SIG-M5 (cell line): ENCODE measurements around the gene GAREM1.

Experiments
- DNase-seq: peaks from one replicate; lab custom pipeline; 2025; lab: John Stamatoyannopoulos, UW

GAREM1 gene

DNA sequence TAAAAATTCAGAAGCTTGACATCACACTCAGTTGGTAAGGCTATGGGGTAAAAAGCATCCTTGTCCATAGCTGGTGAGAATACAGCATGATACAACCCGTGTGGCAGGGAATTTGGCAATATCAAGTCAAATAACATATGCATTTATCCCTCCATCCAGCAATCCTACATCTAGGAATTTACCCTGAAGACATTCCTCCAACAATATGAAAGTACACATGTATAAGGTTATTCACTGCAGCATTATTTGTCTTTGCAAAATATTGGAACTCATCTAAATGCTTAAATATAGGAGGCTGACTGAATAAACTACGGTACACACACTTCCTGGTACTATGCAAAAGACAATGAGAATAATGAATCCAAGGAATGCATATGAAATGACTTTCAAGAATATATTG, 179.9 kb downstream of the GAREM1 start:
- DNase-seq = no peak

DNA sequence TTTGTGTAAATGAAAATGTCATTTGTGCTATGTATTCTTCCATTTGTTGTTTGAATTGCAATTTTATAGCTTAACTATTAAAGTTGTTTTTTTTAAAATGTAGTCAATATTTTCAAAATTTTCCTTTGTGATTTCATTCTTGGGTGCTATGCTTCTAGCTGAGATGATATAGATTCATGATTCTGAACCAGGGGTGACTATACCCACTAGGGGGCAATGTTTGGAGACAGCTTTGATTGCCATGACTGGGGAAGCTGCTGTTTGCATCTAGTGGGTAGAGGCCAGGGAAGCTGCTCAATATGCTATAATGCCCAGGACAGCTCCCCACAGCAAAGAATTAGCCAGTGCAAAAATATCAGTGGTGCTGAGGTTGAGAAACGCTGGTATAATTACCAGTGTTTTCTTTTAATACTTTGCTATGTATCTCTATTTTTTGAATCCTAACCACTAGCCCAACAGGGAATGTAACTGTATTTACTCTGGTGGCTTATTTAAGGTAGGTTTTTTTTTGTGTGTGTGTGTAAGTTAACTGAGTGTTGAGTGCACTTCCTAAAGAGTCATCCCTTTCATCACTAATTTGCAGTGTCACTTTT, 181.1 kb downstream of the GAREM1 start:
- no peak for DNase-seq

DNA sequence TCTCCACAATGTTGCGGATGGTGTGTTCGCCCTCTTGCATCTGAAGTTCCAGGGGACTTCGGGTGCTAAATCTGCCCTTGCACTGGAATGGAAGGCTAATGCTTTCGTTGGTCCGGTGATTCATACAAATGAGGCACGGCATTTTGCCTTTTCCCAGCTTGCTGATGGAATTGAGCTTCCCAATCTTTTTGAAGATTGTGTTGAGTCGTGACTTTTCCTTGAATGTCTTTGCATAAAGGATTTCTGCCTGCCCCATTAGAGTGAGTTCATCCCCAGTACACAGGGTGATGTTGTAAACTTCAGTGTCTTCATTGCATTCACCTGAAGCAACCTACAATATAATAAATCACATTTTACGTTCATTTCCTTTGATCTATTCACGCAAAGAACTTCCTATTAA, 182.8 kb downstream of the GAREM1 start:
- DNase-seq = no peak

DNA sequence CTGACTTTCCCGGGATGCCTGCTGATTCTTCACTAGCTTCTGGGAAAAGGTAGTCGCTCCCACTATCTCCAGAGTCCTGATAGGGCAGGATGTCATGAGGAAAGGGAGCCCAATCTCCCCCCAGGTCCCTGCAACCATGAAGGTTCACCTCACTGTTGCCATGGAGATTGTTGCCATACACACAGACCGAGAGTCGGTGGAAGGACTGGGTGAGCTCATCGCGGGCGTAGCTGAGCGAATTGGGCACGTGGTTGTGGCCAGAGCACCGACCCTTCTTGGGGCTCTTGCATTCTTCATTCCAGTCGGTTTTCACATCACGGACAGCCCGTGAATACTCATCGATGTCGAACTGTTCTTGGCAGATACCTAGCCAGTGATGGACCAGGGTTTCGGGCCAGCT, 183.4 kb downstream of the GAREM1 start:
- DNase-seq = no peak

DNA sequence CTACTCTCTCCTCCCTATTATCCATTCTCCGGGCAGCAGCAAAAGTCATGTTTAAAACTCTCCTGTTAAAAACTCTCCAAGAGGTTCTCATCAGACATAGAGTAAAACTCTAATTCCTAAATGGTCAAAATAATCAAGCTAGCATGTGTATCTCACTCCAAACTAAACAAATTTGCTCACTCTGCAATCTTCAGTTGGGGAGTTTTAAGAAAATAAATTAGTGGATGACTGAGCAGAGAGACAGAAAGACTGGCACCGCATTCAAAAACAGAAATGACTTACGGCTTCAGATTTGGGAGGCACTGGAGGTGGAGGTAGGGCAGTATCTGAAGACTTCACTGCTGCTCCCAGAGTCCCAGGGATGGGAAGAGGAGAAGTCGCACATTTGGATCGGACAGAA, 183.9 kb downstream of the GAREM1 start:
- no peak for DNase-seq

DNA sequence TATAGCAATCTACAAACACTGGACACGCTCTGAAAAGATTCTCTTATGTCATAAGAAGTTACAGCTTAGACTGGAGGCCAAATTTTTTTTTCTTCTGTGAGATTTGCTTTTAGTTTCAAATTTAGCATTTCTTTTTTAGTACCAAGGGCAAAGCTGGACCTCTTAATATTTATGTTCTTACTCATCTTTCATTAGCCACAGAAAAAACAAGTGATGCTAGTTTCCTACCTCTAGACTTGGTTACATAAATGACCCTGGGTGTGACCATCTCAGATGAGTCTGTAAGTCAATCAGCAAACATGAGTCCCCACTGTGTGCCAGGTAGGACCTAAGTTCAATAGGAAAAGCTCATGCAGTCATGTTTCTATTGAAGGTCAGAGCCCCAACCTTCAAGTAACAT, 186.4 kb downstream of the GAREM1 start:
- DNase-seq = no peak

DNA sequence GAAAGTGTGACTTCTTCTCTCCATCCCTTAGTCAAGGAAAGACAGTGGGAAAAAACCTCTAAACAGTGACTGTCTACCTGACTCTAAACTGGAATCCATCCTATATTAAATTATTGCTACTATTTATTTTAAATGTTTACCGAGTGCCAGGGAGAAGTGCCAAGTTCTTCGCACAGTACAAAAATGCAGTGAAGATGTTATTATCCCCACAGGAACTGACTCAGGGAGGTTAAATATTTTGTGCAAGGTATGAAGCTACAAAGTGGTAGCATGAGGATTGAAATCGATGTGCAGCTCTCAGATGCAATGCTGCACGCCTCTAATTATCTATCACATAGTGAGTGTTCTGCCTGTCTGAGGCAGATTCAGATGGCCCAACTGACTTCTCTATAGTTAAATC, 189.8 kb downstream of the GAREM1 start:
- no peak for DNase-seq

DNA sequence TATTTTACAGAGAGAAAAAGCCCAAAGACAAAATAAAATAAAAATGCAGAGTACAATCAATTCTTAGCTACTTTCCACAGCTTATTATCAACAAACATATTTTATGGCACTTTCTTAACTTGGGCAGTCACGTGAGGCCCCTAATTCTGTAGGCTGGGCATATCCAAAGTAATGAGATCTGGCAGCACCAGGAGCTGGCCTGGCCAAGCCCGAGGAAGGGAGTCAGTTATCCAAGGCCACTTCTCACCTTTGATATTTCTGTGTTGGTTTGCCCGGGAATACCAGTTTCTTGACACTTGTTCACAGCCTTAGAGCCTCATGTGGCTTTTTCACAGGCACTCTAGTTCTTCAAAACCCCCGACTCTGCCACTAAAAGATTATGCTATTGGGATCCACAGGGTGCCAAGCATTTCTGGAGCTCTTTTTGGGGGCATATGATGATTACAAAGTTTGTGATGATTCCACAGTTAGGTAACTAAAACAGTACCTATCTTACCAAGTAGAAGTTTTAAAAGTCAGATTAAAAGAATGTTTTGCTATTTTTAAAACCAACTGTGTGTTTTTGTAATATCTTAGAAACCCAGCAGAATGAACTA, 190.4 kb downstream of the GAREM1 start:
- no peak for DNase-seq

DNA sequence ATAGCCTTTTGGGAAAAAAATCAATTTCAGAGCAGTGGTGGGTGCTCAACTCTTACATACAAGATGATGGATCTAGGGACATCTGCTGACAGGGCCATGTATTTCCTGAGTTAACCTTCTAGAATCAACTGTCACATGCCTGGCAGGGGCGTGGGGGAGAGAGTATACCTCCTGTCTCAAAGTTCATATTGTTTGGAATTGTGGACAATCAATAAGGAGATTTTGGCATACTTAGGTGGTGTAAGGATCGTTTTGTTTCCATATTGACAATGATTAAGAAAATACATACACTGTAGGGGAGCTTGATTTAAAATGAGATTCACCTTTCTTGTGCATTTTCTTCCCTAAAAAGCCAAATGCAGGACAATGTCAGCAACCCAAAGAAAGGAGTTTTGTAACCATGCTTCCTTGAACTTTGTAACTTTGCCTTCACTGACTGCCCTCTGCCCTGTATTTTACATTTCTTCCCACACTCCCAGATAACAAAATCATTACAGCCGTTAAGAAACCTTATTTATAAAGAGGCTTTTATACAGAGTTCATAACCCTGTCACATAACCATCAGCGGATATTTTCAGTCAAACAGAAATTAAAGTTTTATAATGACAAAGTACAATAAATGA, 192.4 kb downstream of the GAREM1 start:
- DNase-seq = no peak

DNA sequence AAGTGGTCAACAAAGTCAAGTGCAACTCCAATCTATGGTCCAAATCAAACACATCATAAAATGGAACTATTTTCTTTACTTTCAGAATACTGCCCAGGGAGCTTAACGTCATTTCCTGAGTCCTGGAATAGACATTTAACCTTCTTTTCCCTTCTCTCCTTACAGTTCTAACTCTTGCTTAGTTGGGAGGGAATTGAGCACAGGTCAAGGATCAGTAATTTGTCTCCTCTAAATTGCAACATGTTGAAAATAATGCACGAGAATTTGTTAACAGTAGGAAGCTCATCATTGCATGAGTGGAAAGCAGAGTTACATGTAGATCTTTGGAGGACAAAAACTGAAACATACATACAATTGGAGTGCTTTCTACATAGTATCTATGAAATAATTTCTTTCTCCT, 193.1 kb downstream of the GAREM1 start:
- DNase-seq = no peak

DNA sequence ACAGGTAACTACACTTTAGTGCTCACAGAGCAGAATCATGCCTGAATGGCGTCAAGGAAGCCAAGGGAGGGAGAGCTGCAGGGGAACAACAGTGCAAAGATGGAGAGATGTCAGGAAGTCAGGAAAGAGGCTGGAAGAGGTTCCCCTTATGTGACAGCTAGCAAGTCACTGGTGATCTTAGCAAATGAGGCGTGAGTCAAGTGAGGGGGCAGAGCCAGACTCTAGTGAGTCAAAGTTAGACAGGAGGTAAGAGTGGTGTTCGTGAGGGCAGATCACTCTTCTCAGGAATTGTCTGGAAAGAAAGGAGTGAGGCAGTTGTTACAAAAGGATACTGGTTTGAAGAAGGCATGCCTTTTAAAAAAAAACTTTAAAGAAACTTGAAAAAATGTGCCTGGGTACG, 193.8 kb downstream of the GAREM1 start:
- DNase-seq = no peak

DNA sequence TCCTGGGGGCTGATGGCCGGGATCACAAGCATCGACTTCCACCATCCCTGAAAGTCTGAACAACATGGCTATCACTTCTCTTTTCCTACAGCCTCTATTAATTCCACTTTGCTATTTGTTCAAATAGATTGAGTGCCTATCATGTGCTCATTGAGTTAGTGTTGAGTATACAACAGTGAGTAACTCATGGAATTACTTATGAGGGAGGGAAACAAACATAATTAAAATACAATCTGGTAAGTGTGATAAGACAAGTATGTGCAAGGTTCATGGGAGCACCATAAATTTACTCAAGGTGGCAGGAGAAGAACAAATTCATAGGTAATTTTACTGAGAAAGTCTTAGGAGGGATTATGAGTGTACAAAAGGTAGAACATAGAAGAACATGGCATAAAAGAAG, 194.4 kb downstream of the GAREM1 start:
- no peak for DNase-seq

DNA sequence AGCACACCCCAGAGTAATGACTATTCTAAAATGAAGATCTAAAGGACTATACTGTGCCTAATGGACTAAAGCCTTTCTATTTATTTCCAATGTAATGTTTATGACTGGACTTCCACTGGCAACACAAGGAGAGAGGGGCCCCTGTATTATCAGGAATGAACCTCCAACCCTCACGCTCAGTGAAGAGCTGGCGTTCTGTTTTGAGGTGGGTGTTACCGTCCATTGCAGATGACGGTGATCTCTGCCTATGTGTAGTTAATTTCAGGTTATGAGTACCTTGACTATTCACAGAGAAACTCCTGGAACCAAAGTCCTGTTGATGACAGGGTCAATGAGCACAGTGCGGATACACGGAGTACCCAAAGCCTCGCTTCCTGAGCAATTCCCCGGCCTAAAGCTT, 195.5 kb downstream of the GAREM1 start:
- DNase-seq = no peak

DNA sequence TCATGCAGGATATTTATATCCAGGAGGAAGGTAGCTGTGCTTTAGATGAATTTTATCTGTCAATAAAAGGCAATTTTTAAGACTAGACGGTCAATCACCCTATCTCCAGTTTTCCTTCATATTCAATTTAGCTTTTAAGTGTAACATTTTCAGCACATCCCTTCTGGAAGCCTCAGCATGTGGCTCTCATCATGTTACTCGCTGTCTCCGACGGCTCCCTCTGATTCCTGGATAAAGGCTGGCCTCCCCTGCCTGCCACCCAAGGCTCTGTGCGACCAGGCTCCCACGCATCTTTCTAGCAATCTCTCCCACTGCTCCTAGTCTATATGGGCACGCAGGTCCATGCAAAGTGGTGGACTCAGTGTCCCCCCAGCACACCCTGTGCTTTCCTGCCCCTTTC, 196.4 kb downstream of the GAREM1 start:
- no peak for DNase-seq

DNA sequence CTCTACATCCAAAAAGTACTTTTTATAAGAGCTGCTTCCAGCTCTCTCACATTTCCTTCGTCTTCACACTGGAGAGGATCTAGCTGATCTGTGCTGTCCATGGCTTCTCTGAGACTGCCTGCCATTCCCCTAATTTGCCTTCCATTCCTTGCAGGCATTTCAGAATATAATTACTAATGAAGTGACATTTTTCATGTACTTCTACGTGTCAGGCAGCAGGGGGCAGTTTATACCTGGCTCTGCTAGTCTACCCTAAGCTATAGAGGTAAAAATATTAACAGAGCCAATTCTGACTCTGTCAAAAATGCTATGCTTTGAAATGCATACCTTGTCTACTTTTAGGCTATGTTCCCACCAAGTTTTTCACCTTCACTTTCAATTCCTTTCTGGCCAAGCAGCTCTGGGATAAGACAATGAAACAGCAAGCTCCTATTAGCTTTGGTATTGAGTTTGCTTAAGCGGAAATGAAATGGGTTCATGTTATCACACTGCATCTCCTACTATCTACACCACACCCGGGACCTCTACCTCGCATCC, 198.9 kb downstream of the GAREM1 start:
- no peak for DNase-seq

DNA sequence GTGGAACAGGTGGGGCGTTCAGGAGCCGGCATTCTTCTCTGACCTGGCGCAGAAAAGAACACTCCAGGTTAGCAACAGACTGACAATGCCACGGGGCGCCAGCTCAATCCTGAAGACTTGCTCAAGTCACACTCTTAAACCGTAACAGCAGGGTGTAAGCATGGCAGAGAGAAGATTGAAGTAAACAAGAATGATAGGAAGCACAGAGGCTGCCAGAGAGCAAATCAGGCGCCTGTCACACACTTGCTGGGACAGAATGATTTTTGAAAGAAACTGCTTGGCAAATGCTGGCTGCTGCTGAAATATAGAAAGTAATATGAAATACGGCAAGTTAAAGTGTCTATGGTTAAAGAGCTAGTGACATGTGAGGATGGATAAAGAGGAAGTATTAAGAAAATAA, 200.3 kb downstream of the GAREM1 start:
- no peak for DNase-seq

DNA sequence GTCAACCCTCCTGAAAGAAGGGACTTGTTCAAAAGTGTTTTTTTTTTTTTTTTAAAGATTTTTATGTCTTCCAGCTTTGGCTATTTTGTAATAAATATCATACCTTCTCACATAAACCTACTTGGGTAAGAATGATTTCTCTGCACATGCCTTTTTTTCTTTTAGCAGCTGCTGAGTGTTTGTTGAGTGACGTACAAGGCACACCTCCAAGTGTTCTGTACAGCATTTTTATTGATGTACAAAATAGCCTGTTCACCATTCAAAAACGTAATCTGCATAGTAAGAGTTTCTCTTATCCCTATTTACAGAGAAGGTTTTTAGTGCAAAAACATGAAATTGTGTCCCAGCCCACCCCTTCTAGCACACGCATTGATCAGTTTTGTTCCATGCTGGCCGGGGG, 203.2 kb downstream of the GAREM1 start:
- DNase-seq = no peak

DNA sequence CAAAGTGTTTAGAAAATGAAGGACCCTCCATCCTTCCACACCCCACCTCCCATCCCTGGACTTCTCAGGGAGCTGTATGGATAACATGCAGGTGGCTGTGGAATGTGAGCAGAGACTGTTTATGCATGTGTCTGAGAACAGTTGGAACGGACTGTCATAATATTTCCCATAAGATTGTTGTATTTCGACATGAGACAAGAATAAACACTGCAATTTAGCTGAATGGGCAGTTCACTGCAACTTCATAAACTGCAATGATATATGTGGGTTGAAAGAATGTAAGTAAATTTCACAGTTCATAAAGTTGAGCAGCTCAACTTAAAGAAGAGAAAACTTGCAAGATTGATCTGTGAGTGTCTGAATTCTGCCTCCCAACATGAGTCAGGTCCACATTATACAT, 206.3 kb downstream of the GAREM1 start:
- no peak for DNase-seq

DNA sequence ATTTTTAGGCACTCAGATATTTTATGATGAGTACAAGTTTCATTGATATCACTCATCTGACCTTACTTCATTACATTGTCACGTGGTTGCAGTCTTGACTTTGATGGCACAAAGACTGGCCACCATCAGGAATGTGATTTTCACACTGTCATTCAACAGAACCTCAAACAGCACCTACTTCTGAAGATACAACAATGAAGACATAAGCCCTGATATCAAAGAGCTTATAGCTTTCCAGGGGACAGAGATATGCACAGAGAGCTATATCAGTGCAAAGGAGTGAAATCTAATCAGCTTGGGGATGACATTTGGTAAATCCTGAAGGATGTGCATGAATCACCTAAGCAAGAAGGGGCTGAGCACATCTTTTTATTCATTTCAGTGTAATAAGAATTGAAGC, 208.6 kb downstream of the GAREM1 start:
- no peak for DNase-seq

DNA sequence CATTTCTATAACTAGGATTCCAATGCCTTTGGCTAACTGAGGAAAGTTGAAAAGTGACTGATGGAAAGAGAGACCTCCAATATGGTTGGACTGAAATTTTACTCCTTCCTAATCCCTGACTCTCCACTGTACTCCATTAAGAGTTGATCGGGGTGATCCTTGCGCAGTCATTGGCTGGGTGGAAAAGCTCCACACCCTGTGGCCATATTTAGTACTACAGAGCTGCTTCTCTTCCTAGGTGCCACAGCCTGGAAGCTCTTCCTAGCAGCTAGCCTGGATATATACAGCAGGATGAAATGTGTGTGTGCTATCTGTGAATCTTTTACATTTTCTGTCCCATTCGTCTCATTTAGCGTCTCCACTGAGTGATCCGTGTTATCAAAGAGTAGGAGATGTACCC, 209.7 kb downstream of the GAREM1 start:
- DNase-seq = no peak

DNA sequence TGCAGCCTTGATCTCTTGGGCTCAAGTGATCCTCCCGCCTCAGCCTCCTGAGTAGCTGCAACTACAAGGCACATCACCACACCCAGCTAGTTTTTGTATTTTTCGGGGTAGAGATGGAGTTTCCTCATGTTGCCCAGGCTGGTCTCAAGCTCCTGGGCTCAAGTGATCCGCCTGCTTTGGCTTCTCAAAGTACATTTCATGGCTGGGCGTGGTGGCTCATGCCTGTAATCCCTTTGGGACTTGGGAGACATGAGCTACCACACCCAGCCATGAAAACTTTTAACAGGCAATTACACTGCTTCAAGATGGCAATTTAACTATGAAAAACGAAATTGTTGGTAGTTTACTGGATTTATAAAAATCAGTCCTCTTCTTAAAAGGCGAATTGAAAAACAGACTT, 211.1 kb downstream of the GAREM1 start:
- DNase-seq = no peak

DNA sequence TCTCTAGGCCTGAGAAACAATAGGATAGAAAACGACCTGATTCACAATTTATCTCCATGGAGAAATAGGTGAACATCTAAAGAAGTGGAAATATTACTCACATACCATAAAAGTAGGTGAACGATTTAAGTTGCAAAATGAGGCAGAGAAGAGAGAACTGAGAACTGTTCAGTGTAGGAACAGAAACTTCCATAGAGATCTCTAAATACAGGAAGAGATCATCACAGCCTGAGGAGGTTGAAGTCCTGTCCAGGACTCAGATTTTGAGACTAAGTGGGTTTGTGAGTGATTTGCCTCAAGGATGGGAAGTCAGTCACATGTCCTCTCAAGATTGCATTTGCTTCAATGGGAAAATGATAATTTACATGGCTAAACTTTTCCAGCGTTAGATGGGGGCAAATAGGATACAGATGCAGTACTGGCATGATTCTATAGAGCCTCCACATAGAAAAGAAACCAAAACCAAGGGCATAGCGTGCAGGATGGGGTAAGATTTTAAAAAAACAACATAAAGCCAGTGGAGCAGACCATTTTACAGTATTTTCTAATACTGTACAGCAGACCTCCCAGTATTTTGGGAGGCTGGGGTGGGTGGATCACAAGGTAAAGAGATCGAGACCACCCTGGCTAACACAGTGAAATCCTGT, 212.0 kb downstream of the GAREM1 start:
- no peak for DNase-seq

DNA sequence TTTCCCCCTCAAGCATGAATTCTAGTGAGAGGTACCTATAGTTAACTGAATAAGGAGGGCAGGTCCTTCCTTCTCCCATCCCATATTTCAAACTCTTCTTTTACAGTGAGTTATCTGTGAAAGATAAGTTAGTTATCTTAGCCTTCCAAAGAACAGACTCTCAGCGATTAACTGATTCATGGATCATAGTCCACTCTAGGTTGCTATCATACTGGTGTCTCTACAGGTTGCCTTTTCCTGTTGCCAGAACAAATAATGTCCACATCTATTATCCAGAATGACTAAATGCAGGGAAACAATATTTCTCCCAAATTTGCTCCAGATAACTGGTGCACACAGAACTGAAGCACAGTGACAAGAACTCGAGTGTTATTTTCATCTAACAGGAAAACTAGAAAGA, 212.5 kb downstream of the GAREM1 start:
- DNase-seq = no peak
